Vagina (tissue), 2 donors: ENCODE results near the gene LIF. TPM values are rescaled to one million over a fixed set of nuclear protein-coding genes. Genes with fewer than 3 reads are reported as not detected.

Experiments used
- DNase-seq, 2 donors: peaks; one replicate each; pipeline ENCODE4 v3.0.0-alpha.2; 2017; ENCODE audit errors: extremely low spot score in 2 of 2
- H3K27ac ChIP-seq: fragments of 200-600 bp; sonication (generic); one replicate; pipeline ENCODE4 v1.5.1; 2019
- H3K27me3 ChIP-seq: fragments of 200-600 bp; sonication (generic); one replicate; pipeline ENCODE4 v1.5.1; 2019
- H3K36me3 ChIP-seq, 2 donors: fragments of 200-600 bp; sonication (generic); one replicate each; pipeline ENCODE4 v1.5.1; 2017 to 2019
- H3K4me1 ChIP-seq: fragments of 200-600 bp; sonication (generic); one replicate; pipeline ENCODE4 v1.5.1; 2019
- H3K4me3 ChIP-seq, 2 donors: fragments of 200-600 bp; sonication (generic); 1 replicate in 1 of 2; 2 replicates in 1 of 2; pipeline ENCODE4 v1.5.1; 2016 to 2019
- H3K9me3 ChIP-seq: fragments of 200-600 bp; sonication (generic); one replicate; pipeline ENCODE4 v1.5.1; 2019
- POLR2A ChIP-seq, 2 donors: fragments of 450-650 bp; IDR thresholded peaks; one replicate each; pipeline ENCODE4 v1.6.1; 2017; ENCODE audit warnings: antibody characterized with exemption in 2 of 2, mild to moderate bottlenecking in 2 of 2, moderate library complexity in 2 of 2
- POLR2AphosphoS5 ChIP-seq, 2 donors: sonication (generic); formaldehyde crosslinking; IDR thresholded peaks; one replicate each; pipeline ENCODE4 v1.9.0; 2017; ENCODE audit warnings: antibody characterized with exemption in 2 of 2, mild to moderate bottlenecking in 2 of 2, low read depth in 1 of 2; ENCODE audit not compliant: insufficient read depth in 1 of 2
- intact Hi-C: fragments of 100-400 bp; cut with DNase I; formaldehyde crosslinking; loops from one replicate; pipeline ENCODE4 v1.15.1; 2023
- total RNA-seq: library from RNA; depleted of rRNA; stranded (reverse); fragments of >200 nt; gene quantifications from one replicate; pipeline ENCODE4 v1.2.3, GENCODE V29; 2016
- TF ChIP-seq, protein P1 (sequence below), 3 experiments: fragments of 450-650 bp in 2 of 3; fragments of 200-600 bp in 1 of 3; sonication (generic) in 1 of 3; IDR thresholded peaks; one replicate each; pipeline ENCODE4 v1.5.1; 2017 to 2019; ENCODE audit warnings: antibody characterized with exemption in 3 of 3, mild to moderate bottlenecking in 2 of 3, moderate library complexity in 2 of 3

Gene LIF
- total RNA-seq, 1 donor from 2014 or later = 0.49 TPM

DNA sequence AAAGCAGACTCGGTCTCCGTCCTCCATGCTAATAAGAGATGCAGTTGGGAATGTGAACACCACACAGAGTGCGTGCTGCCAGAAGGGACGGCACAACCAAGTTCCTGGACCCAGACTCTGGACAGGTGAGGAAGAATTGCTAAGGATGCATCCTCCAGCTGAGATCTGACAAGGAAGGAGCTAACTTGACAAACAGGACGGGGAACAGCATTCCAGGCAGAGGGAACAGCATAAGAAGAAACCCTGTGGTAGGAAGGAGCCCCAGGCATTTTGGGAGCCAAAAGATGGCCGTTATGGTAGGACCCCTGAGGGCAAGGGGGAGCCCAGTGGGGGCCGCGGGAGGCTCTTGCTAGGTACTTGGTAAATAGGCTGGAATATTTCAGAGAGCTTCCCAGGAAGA is 14.1 kb upstream of the LIF start:
- Histone ChIP-seq H3K27ac (no peak overlapping the region), H3K9me3 (no peaks in the 10 kb centered on the region), H3K4me3 (no peak overlapping the region), H3K36me3 (no peaks in the 10 kb centered on the region), H3K4me1 (peaks cover 23% of the 10 kb centered on the region), H3K27me3 (no peaks in the 10 kb centered on the region)
- no peak for DNase-seq
- no peak for TF ChIP-seq POLR2A (IDR thresholded peaks at IDR 0.05)
- no peak for TF ChIP-seq POLR2AphosphoS5 (IDR thresholded peaks at IDR 0.05; ENCODE audit: insufficient read depth in 1 of 2, low read depth in 1 of 2)
- TF ChIP-seq, protein P1, sequence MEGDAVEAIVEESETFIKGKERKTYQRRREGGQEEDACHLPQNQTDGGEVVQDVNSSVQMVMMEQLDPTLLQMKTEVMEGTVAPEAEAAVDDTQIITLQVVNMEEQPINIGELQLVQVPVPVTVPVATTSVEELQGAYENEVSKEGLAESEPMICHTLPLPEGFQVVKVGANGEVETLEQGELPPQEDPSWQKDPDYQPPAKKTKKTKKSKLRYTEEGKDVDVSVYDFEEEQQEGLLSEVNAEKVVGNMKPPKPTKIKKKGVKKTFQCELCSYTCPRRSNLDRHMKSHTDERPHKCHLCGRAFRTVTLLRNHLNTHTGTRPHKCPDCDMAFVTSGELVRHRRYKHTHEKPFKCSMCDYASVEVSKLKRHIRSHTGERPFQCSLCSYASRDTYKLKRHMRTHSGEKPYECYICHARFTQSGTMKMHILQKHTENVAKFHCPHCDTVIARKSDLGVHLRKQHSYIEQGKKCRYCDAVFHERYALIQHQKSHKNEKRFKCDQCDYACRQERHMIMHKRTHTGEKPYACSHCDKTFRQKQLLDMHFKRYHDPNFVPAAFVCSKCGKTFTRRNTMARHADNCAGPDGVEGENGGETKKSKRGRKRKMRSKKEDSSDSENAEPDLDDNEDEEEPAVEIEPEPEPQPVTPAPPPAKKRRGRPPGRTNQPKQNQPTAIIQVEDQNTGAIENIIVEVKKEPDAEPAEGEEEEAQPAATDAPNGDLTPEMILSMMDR (IDR thresholded peaks at IDR 0.05) = no peak
- intact Hi-C loops = loop anchor here (5.0 kb wide), 2 partner anchors 127 to 148 kb away; partner anchors contain the start of gene RNF215

DNA sequence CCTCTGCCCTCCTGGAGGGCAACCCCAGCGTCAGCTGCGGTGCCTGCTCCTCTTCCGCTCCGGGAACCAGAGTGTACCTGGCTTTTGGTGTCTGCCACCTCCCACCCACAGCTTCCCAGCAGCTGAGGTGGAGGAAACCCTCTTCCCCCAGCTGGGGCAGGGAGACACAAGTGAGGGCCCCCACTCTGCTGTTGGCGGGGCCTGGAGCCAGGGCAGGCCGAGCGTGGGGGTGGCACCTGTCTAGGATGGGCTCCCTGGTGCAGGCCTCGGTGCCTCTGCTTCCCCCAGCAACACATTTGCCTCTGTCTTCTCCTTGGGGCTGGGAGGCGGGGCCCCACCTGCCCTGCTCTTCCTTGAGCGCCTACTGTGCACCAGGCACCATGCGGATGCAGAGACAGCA is 13.7 kb upstream of the LIF start:
- H3K27ac ChIP-seq = no peak overlapping the region
- no peaks in the 10 kb centered on the region for H3K36me3 ChIP-seq
- no peak overlapping the region for H3K4me3 ChIP-seq
- intact Hi-C loops = loop anchor here (5.0 kb wide), 2 partner anchors 127 to 148 kb away; partner anchors contain the start of gene RNF215
- no peaks in the 10 kb centered on the region for H3K27me3 ChIP-seq
- no peak for TF ChIP-seq POLR2AphosphoS5 (IDR thresholded peaks at IDR 0.05; ENCODE audit: insufficient read depth in 1 of 2, low read depth in 1 of 2)
- no peak for TF ChIP-seq POLR2A (IDR thresholded peaks at IDR 0.05)
- TF ChIP-seq, protein P1 (IDR thresholded peaks at IDR 0.05) = no peak
- no peak for DNase-seq
- H3K4me1 ChIP-seq = peaks cover 23% of the 10 kb centered on the region
- no peaks in the 10 kb centered on the region for H3K9me3 ChIP-seq

DNA sequence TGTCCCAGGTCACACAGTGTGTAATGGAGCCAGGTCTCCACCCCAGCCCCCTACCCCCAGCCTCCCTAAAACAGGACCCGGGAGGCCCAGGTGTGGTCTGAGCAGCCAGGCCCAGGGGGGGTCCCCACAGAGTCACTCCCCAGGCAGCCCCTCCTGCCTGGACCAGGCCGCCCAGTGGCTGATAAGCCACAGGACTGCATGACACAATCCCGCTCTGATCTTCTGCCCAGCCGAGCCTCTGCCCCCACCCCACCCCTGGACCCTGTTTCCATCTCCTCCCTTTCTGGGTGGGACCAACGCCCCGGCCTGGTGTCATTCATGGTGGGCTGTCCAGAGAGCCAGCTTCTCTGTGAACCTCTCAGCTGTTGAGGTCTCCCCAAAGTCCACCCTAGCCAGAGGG is 7.8 kb upstream of the LIF start:
- Histone ChIP-seq H3K4me3 (no peak overlapping the region), H3K4me1 (peaks cover 33% of the 10 kb centered on the region), H3K9me3 (no peaks in the 10 kb centered on the region), H3K36me3 (no peaks in the 10 kb centered on the region), H3K27ac (peak overlapping the region; percentile 62), H3K27me3 (no peaks in the 10 kb centered on the region)
- intact Hi-C loops = no loop called here
- DNase-seq = no peak
- TF ChIP-seq POLR2AphosphoS5 (IDR thresholded peaks at IDR 0.05; ENCODE audit: insufficient read depth in 1 of 2, low read depth in 1 of 2) = no peak
- TF ChIP-seq, protein P1 (IDR thresholded peaks at IDR 0.05) = no peak

DNA sequence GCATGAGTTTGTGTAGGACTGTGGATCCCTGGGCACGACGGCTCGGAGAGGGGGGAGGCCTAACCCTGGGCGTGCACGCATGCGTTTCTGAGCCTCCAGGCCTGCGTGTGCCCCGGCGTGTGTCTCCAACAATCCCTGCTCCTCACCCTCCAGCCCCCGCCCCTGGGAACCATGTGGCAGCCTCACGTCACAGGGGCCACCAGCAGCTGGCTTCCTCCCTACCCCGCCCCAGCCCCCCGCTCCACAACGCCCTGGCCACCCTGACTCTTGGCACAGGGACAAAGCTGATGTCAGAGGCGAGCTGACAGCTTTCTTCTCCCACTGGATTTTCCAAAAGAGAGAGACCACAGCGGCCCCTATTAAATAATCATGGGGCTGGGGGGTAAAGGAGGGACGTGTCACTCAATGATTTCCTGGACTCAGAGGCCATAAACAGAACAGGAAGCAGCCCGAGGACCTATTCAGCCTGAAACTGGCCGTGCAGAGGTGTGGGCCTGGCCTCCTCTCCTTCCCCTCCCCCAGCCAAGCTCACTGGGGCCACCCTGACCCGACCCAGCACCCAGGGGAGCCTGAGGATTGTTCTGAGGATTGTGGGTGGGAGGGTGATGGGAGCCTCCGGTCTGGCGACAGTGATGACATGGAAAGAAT is 6.8 kb upstream of the LIF start:
- H3K9me3 ChIP-seq = no peaks in the 10 kb centered on the region
- H3K36me3 ChIP-seq = no peaks in the 10 kb centered on the region
- no peak for DNase-seq
- H3K27me3 ChIP-seq = no peaks in the 10 kb centered on the region
- H3K27ac ChIP-seq = peak overlapping the region; percentile 62
- intact Hi-C loops = no loop called here
- H3K4me3 ChIP-seq = peak overlapping the region in 1 of 2 donors; percentile 23
- TF ChIP-seq POLR2AphosphoS5 (IDR thresholded peaks at IDR 0.05; ENCODE audit: insufficient read depth in 1 of 2, low read depth in 1 of 2) (no peak), POLR2A (IDR thresholded peaks at IDR 0.05) (no peak)
- TF ChIP-seq, protein P1 (IDR thresholded peaks at IDR 0.05) = no peak
- peaks cover 42% of the 10 kb centered on the region for H3K4me1 ChIP-seq

DNA sequence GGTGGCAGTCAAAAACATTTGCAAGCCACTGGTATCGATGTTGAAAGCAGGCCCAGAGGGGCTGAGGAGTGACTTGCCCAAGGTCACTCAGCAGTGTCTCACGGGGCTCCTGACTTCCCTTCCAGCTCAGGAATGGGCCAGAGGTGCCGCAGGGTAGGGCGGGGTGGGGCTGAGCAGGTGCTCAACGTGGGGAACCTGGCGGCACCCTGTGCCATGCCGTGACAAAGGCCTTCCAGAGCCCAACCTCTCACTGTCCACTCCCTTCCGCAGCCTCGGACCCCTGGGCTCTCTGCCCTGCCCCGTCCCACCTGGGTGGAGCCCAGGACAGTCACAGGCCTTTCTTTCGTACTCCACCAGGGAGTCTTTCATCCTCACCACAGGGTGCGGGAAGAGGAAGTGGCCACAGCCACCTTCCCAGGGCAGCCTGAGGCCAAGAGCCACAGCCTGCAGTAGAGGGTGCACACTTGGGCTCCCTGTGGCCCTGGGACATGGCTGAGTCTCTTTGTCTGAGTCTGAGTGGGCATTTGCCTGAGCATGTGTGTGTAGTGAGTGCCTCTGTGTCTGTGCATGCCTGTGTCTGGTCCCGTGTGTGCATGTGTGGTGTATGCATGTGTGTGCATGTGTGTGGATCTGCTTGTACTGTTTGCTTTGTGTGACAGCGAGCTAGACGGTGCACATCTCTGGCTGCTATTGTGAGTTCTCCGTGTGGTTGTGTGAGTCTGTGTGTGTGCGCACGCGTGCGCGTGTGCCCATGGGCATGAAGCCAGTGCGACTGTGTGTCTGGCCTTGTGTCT is 6.0 kb upstream of the LIF start:
- Histone ChIP-seq H3K27me3 (no peaks in the 10 kb centered on the region), H3K36me3 (no peaks in the 10 kb centered on the region), H3K4me3 (peak overlapping the region in 1 of 2 donors; percentile 23), H3K4me1 (peaks cover 49% of the 10 kb centered on the region), H3K27ac (peak overlapping the region; percentile 62), H3K9me3 (no peaks in the 10 kb centered on the region)
- intact Hi-C loops = no loop called here
- TF ChIP-seq, protein P1 (IDR thresholded peaks at IDR 0.05) = no peak
- TF ChIP-seq POLR2A (IDR thresholded peaks at IDR 0.05) = no peak
- no peak for TF ChIP-seq POLR2AphosphoS5 (IDR thresholded peaks at IDR 0.05; ENCODE audit: insufficient read depth in 1 of 2, low read depth in 1 of 2)
- no peak for DNase-seq
